Gastroesophageal sphincter (tissue), 4 donors: ENCODE measurements around the gene PRR20G. TPM values are rescaled to one million over a fixed set of nuclear protein-coding genes. Genes with fewer than 3 reads are reported as not detected.

Experiments
- ATAC-seq: fragments of 150-250 bp; one replicate; pipeline ENCODE4 v1.9.1; 2016; ENCODE audit warnings: mild to moderate bottlenecking, moderate library complexity
- H3K27ac ChIP-seq, 4 donors: fragments of 200-600 bp; sonication (generic) in 3 of 4; 1 replicate in 3 of 4; 2 replicates in 1 of 4; pipeline ENCODE4 v1.5.1; 2016 to 2019
- H3K27me3 ChIP-seq: fragments of 200-600 bp; sonication (generic); one replicate; pipeline ENCODE4 v1.5.1; 2019
- H3K36me3 ChIP-seq, 2 donors: fragments of 200-600 bp; sonication (generic); one replicate each; pipeline ENCODE4 v1.5.1; 2019; ENCODE audit warnings: control low read depth in 1 of 2
- H3K4me1 ChIP-seq, 3 donors: fragments of 200-600 bp; sonication (generic); 1 replicate in 2 of 3; 2 replicates in 1 of 3; pipeline ENCODE4 v1.5.1; 2016 to 2019; ENCODE audit warnings: control low read depth in 2 of 3
- H3K4me3 ChIP-seq, 2 donors: fragments of 200-600 bp; sonication (generic); one replicate each; pipeline ENCODE4 v1.5.1; 2019; ENCODE audit warnings: mild to moderate bottlenecking in 1 of 2, moderate library complexity in 1 of 2
- H3K9me3 ChIP-seq, 3 donors: fragments of 200-600 bp; sonication (generic); one replicate each; pipeline ENCODE4 v1.5.1; 2017 to 2019; ENCODE audit warnings: control low read depth in 2 of 3
- EP300 ChIP-seq: sonication (generic); formaldehyde crosslinking; IDR thresholded peaks from one replicate; pipeline ENCODE4 v1.6.1; 2017; ENCODE audit warnings: antibody characterized with exemption, mild to moderate bottlenecking
- POLR2A ChIP-seq, 2 donors: fragments of 450-650 bp; IDR thresholded peaks; one replicate each; pipeline ENCODE4 v1.6.1; 2017; ENCODE audit warnings: antibody characterized with exemption in 2 of 2, mild to moderate bottlenecking in 2 of 2, moderate library complexity in 1 of 2
- POLR2AphosphoS5 ChIP-seq: sonication (generic); formaldehyde crosslinking; IDR thresholded peaks from one replicate; pipeline ENCODE4 v1.6.1; 2017; ENCODE audit warnings: antibody characterized with exemption
- WGBS, 2 donors: methylation state at CpG; one replicate each; pipeline ENCODE4 v1.1.5; 2018; ENCODE audit warnings: low coverage in 1 of 2; 5-methylcytosine and 5-hydroxymethylcytosine counted together
- total RNA-seq, 4 donors: library from RNA; depleted of rRNA; stranded (reverse); fragments of >200 nt; gene quantifications; one replicate each; pipeline ENCODE4 v1.1.0, GENCODE V29; 2016
- TF ChIP-seq, protein P1 (sequence below), 4 experiments: fragments of 200-600 bp in 2 of 4; fragments of 450-650 bp in 2 of 4; sonication (generic) in 1 of 4; IDR thresholded peaks; one replicate each; pipeline ENCODE4 v1.5.1; 2017 to 2019; ENCODE audit warnings: antibody characterized with exemption in 4 of 4, mild to moderate bottlenecking in 2 of 4, moderate library complexity in 2 of 4

PRR20G gene
- total RNA-seq, 4 donors from 2014 or later = not detected

GRCh38 chr3:127273206-127273605 lies 14.6 kb downstream of the PRR20G start:
- Histone ChIP-seq H3K27me3 (peaks cover 31% of the 10 kb centered on the region), H3K9me3 (peaks cover 0 to 25% (median 0%) of the 10 kb centered on the region in 3 donors)
- ATAC-seq = no peak

DNA sequence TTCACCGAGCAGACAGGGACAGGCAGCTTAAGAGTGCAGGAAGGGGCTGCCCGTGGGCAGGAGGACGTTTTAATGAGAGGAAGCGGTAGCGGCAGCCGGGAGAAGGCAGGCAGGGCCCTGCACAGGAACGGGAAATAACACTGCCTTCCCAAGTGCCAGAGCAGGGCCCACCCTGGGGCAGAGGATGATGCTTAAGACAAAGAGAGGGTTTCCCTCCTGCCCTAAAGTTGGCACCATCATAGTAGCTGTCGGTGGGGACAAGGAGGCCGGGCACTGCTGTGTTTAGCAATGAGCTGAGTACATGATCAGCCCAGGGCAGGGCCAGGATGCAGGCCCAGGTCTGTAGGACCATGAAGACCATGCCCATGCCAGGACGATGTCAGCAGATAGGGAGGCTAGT lies 21.7 kb downstream of the PRR20G start:
- Histone ChIP-seq H3K9me3 (peaks cover 0 to 32% (median 0%) of the 10 kb centered on the region in 3 donors), H3K36me3 (no peaks in the 10 kb centered on the region), H3K27me3 (peaks cover 26% of the 10 kb centered on the region), H3K4me1 (no peaks in the 10 kb centered on the region), H3K4me3 (no peak overlapping the region), H3K27ac (no peak overlapping the region)
- TF ChIP-seq, protein P1, sequence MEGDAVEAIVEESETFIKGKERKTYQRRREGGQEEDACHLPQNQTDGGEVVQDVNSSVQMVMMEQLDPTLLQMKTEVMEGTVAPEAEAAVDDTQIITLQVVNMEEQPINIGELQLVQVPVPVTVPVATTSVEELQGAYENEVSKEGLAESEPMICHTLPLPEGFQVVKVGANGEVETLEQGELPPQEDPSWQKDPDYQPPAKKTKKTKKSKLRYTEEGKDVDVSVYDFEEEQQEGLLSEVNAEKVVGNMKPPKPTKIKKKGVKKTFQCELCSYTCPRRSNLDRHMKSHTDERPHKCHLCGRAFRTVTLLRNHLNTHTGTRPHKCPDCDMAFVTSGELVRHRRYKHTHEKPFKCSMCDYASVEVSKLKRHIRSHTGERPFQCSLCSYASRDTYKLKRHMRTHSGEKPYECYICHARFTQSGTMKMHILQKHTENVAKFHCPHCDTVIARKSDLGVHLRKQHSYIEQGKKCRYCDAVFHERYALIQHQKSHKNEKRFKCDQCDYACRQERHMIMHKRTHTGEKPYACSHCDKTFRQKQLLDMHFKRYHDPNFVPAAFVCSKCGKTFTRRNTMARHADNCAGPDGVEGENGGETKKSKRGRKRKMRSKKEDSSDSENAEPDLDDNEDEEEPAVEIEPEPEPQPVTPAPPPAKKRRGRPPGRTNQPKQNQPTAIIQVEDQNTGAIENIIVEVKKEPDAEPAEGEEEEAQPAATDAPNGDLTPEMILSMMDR (IDR thresholded peaks at IDR 0.05) = no peak
- TF ChIP-seq EP300 (no peak), POLR2AphosphoS5 (no peak), POLR2A (IDR thresholded peaks at IDR 0.05) (no peak)
- 49 to 55% methylated on average over 5 to 7 of the region's 10 CpGs for WGBS, 2 donors
- no peak for ATAC-seq

More at GRCh38 chr3:127273206-127273605, 14.6 kb downstream of the PRR20G start:
- TF ChIP-seq POLR2AphosphoS5 = no peak
- Histone ChIP-seq H3K27ac (no peak overlapping the region), H3K36me3 (no peaks in the 10 kb centered on the region), H3K4me3 (no peak overlapping the region), H3K4me1 (no peaks in the 10 kb centered on the region)
- 46 to 54% methylated on average over 2 of the region's 2 CpGs for WGBS, 2 donors

DNA sequence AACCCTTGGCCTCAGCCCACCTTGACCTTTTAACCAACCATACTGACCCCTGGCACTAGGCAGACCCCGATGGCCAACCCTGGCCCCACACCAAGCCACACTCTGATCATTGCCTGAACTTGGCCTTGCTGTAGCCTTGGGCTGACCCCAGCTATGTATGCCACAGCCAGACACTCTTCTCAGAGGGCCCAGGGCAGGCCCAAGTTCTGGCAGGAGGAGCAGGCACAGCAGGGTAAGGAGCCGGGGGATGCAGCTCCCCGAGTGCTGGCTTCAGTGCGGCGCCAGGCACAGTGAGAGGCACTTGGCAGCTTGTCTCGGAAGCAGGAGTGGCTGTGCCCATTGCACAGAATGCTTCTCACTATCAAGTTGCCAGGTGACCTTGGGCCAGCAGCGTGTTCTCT lies 22.3 kb downstream of the PRR20G start:
- Histone ChIP-seq H3K36me3 (no peaks in the 10 kb centered on the region), H3K27ac (no peak overlapping the region), H3K27me3 (peaks cover 20% of the 10 kb centered on the region), H3K4me1 (no peaks in the 10 kb centered on the region), H3K4me3 (no peak overlapping the region), H3K9me3 (peaks cover 0 to 31% (median 0%) of the 10 kb centered on the region in 3 donors)
- TF ChIP-seq POLR2A (IDR thresholded peaks at IDR 0.05) = no peak
- no peak for TF ChIP-seq EP300
- no peak for TF ChIP-seq POLR2AphosphoS5
- TF ChIP-seq, protein P1 (IDR thresholded peaks at IDR 0.05) = no peak
- WGBS, 2 donors = 68% methylated on average over 3 of the region's 7 CpGs; no CpG with 5 or more reads in 1 of the 2 donors
- no peak for ATAC-seq

DNA sequence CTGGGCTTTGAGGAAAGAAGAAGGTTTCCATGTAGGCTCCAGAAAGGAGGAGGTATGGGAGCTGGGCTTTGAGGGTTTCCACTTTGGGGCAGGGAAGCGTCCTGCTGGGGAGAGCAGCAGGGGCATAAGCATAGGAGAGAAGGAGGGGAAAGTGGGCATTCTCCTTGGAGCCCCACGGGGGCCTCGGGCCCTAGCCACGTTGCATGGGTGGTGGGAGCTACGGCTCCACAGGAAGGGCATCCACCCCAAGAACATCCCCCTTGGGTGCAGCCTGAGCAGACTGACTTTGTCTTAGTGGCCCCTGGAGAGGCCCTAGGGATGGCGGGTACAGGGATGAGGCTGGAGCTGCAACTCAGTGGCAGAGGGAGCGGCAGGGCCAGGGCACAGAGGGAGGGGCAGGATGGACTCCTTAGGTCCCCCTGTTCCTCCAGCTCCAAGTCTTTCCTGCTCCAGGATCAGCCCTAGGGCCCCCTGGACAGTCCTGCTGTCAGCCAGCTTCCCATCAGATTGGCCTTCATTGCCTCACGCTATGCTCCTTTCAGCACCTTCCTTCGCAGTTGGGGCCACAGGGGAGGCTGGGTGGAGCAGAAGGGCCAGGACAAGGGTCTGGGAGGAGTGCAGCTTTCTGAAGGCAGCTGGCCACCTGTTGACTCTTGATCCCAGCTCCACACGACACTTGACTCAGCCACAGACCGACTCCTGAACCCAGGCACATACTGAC lies 22.9 kb downstream of the PRR20G start:
- Histone ChIP-seq H3K27ac (no peak overlapping the region), H3K9me3 (peaks cover 0 to 25% (median 0%) of the 10 kb centered on the region in 3 donors), H3K4me3 (no peak overlapping the region), H3K4me1 (no peaks in the 10 kb centered on the region), H3K27me3 (peaks cover 15% of the 10 kb centered on the region), H3K36me3 (no peaks in the 10 kb centered on the region)
- ATAC-seq = no peak
- WGBS, 2 donors = 81 to 86% methylated on average over 6 to 8 of the region's 11 CpGs
- no peak for TF ChIP-seq EP300
- TF ChIP-seq, protein P1 (IDR thresholded peaks at IDR 0.05) = no peak

- Histone ChIP-seq H3K27me3 (peaks cover 16% of the 10 kb centered on the region), H3K4me1 (no peaks in the 10 kb centered on the region), H3K9me3 (peaks cover 0 to 18% (median 0%) of the 10 kb centered on the region in 3 donors), H3K27ac (no peak overlapping the region), H3K4me3 (no peak overlapping the region), H3K36me3 (no peaks in the 10 kb centered on the region)
- 60 to 73% methylated on average over 1 to 2 of the region's 5 CpGs for WGBS, 2 donors
- TF ChIP-seq EP300 (no peak), POLR2A (IDR thresholded peaks at IDR 0.05) (no peak)
- ATAC-seq = no peak
These were observed 23.6 kb downstream of the PRR20G start for GRCh38 chr3:127264292-127264691.

- Histone ChIP-seq H3K36me3 (no peaks in the 10 kb centered on the region), H3K4me1 (no peaks in the 10 kb centered on the region), H3K9me3 (peaks cover 0 to 12% (median 0%) of the 10 kb centered on the region in 3 donors), H3K27ac (no peak overlapping the region), H3K27me3 (peaks cover 22% of the 10 kb centered on the region), H3K4me3 (no peak overlapping the region)
- ATAC-seq = no peak
- TF ChIP-seq EP300 = no peak
- TF ChIP-seq, protein P1 (IDR thresholded peaks at IDR 0.05) = no peak
- TF ChIP-seq POLR2AphosphoS5 = no peak
- no peak for TF ChIP-seq POLR2A (IDR thresholded peaks at IDR 0.05)
- 71% methylated on average over 1 of the region's 9 CpGs; no CpG with 5 or more reads in 1 of the 2 donors for WGBS, 2 donors
These were observed 24.1 kb downstream of the PRR20G start for GRCh38 chr3:127263586-127264231.
